ENCODE data around the gene SLC1A2.
A peak's percentile ranks its signal among the peaks of the same experiment; 100 is the strongest.

Gene SLC1A2

GRCh38 chr11:35347921-35348331, 71.4 kb downstream of the SLC1A2 start:
- Histone ChIP-seq H3K27me3 (ENCODE audit: control insufficient read depth, insufficient read depth, low read length) (peaks cover 22% of the 10 kb centered on the region), H3K4me1 (ENCODE audit: control insufficient read depth, insufficient read depth, low read length) (peaks cover 6% of the 10 kb centered on the region; the same call in 1 of the 2 replicates), H3K4me3 (ENCODE audit: low read depth, low read length) (no peak overlapping the region), H3K36me3 (ENCODE audit: control insufficient read depth, insufficient read depth, low read length) (no peaks in the 10 kb centered on the region), H3K9me3 (ENCODE audit: control insufficient read depth, insufficient read depth, low read length) (no peaks in the 10 kb centered on the region), H3K27ac (ENCODE audit: low read depth, low read length) (no peak overlapping the region), H3K9ac (ENCODE audit: low read depth, low read length) (no peak overlapping the region)

GRCh38 chr11:35347173-35347878, 72.0 kb downstream of the SLC1A2 start:
- Histone ChIP-seq H3K4me3 (ENCODE audit: low read depth, low read length) (no peak overlapping the region), H3K27me3 (ENCODE audit: control insufficient read depth, insufficient read depth, low read length) (peaks cover 22% of the 10 kb centered on the region), H3K4me1 (ENCODE audit: control insufficient read depth, insufficient read depth, low read length) (peaks cover 6% of the 10 kb centered on the region; the same call in 1 of the 2 replicates), H3K9me3 (ENCODE audit: control insufficient read depth, insufficient read depth, low read length) (no peaks in the 10 kb centered on the region), H3K9ac (ENCODE audit: low read depth, low read length) (no peak overlapping the region), H3K36me3 (ENCODE audit: control insufficient read depth, insufficient read depth, low read length) (no peaks in the 10 kb centered on the region), H3K27ac (ENCODE audit: low read depth, low read length) (no peak overlapping the region)

- Histone ChIP-seq H3K9me3 (ENCODE audit: control insufficient read depth, insufficient read depth, low read length) (no peaks in the 10 kb centered on the region), H3K4me3 (ENCODE audit: low read depth, low read length) (no peak overlapping the region), H3K9ac (ENCODE audit: low read depth, low read length) (no peak overlapping the region), H3K36me3 (ENCODE audit: control insufficient read depth, insufficient read depth, low read length) (no peaks in the 10 kb centered on the region), H3K4me1 (ENCODE audit: control insufficient read depth, insufficient read depth, low read length) (peaks cover 6% of the 10 kb centered on the region; the same call in 1 of the 2 replicates), H3K27me3 (ENCODE audit: control insufficient read depth, insufficient read depth, low read length) (peaks cover 22% of the 10 kb centered on the region), H3K27ac (ENCODE audit: low read depth, low read length) (no peak overlapping the region)
Observed at GRCh38 chr11:35346472-35347156, 72.7 kb downstream of the SLC1A2 start.

- no peaks in the 10 kb centered on the region for H3K9me3 ChIP-seq (ENCODE audit: control insufficient read depth, insufficient read depth, low read length)
- no peaks in the 10 kb centered on the region for H3K36me3 ChIP-seq (ENCODE audit: control insufficient read depth, insufficient read depth, low read length)
- H3K27me3 ChIP-seq (ENCODE audit: control insufficient read depth, insufficient read depth, low read length), result peaks cover 8% of the 10 kb centered on the region
- no peak overlapping the region for H3K4me3 ChIP-seq (ENCODE audit: low read depth, low read length)
- H3K27ac ChIP-seq (ENCODE audit: low read depth, low read length), result no peak overlapping the region
- H3K9ac ChIP-seq (ENCODE audit: low read depth, low read length), result no peak overlapping the region
- peaks cover 6% of the 10 kb centered on the region; the same call in 1 of the 2 replicates for H3K4me1 ChIP-seq (ENCODE audit: control insufficient read depth, insufficient read depth, low read length)
Observed at GRCh38 chr11:35344681-35345574, 74.4 kb downstream of the SLC1A2 start.

- H3K36me3 ChIP-seq (ENCODE audit: control insufficient read depth, insufficient read depth, low read length), result no peaks in the 10 kb centered on the region
- no peak overlapping the region for H3K27ac ChIP-seq (ENCODE audit: low read depth, low read length)
- H3K4me3 ChIP-seq (ENCODE audit: low read depth, low read length), result no peak overlapping the region
- no peaks in the 10 kb centered on the region for H3K27me3 ChIP-seq (ENCODE audit: control insufficient read depth, insufficient read depth, low read length)
- H3K9me3 ChIP-seq (ENCODE audit: control insufficient read depth, insufficient read depth, low read length), result no peaks in the 10 kb centered on the region
- no peak overlapping the region for H3K9ac ChIP-seq (ENCODE audit: low read depth, low read length)
- H3K4me1 ChIP-seq (ENCODE audit: control insufficient read depth, insufficient read depth, low read length), result peaks cover 6% of the 10 kb centered on the region; the same call in 1 of the 2 replicates
Observed at GRCh38 chr11:35343033-35343598, 76.2 kb downstream of the SLC1A2 start.

GRCh38 chr11:35340715-35341114, 78.6 kb downstream of the SLC1A2 start:
- no peaks in the 10 kb centered on the region for H3K9me3 ChIP-seq (ENCODE audit: control insufficient read depth, insufficient read depth, low read length)
- H3K4me1 ChIP-seq (ENCODE audit: control insufficient read depth, insufficient read depth, low read length), result peaks cover 6% of the 10 kb centered on the region; the same call in 1 of the 2 replicates

GRCh38 chr11:35340071-35340470, 79.3 kb downstream of the SLC1A2 start:
- Histone ChIP-seq H3K4me1 (ENCODE audit: control insufficient read depth, insufficient read depth, low read length) (peaks cover 6% of the 10 kb centered on the region; the same call in 1 of the 2 replicates), H3K36me3 (ENCODE audit: control insufficient read depth, insufficient read depth, low read length) (no peaks in the 10 kb centered on the region), H3K27me3 (ENCODE audit: control insufficient read depth, insufficient read depth, low read length) (no peaks in the 10 kb centered on the region), H3K9me3 (ENCODE audit: control insufficient read depth, insufficient read depth, low read length) (no peaks in the 10 kb centered on the region), H3K4me3 (ENCODE audit: low read depth, low read length) (no peak overlapping the region), H3K27ac (ENCODE audit: low read depth, low read length) (no peak overlapping the region), H3K9ac (ENCODE audit: low read depth, low read length) (no peak overlapping the region)

More at GRCh38 chr11:35340715-35341114, 78.6 kb downstream of the SLC1A2 start:
- H3K27me3 ChIP-seq (ENCODE audit: control insufficient read depth, insufficient read depth, low read length), result no peaks in the 10 kb centered on the region
- H3K9ac ChIP-seq (ENCODE audit: low read depth, low read length), result no peak overlapping the region
- no peak overlapping the region for H3K27ac ChIP-seq (ENCODE audit: low read depth, low read length)
- no peaks in the 10 kb centered on the region for H3K36me3 ChIP-seq (ENCODE audit: control insufficient read depth, insufficient read depth, low read length)
- H3K4me3 ChIP-seq (ENCODE audit: low read depth, low read length), result no peak overlapping the region

- no peak overlapping the region for H3K9ac ChIP-seq (ENCODE audit: low read depth, low read length)
- H3K4me1 ChIP-seq (ENCODE audit: control insufficient read depth, insufficient read depth, low read length), result no peaks in the 10 kb centered on the region
- no peaks in the 10 kb centered on the region for H3K9me3 ChIP-seq (ENCODE audit: control insufficient read depth, insufficient read depth, low read length)
- no peaks in the 10 kb centered on the region for H3K27me3 ChIP-seq (ENCODE audit: control insufficient read depth, insufficient read depth, low read length)
- no peak overlapping the region for H3K4me3 ChIP-seq (ENCODE audit: low read depth, low read length)
- no peaks in the 10 kb centered on the region for H3K36me3 ChIP-seq (ENCODE audit: control insufficient read depth, insufficient read depth, low read length)
- H3K27ac ChIP-seq (ENCODE audit: low read depth, low read length), result no peak overlapping the region
Observed at GRCh38 chr11:35338921-35339320, 80.4 kb downstream of the SLC1A2 start.

- Histone ChIP-seq H3K27ac (ENCODE audit: low read depth, low read length) (no peak overlapping the region), H3K27me3 (ENCODE audit: control insufficient read depth, insufficient read depth, low read length) (no peaks in the 10 kb centered on the region), H3K4me1 (ENCODE audit: control insufficient read depth, insufficient read depth, low read length) (no peaks in the 10 kb centered on the region), H3K4me3 (ENCODE audit: low read depth, low read length) (no peak overlapping the region), H3K36me3 (ENCODE audit: control insufficient read depth, insufficient read depth, low read length) (no peaks in the 10 kb centered on the region), H3K9me3 (ENCODE audit: control insufficient read depth, insufficient read depth, low read length) (no peaks in the 10 kb centered on the region), H3K9ac (ENCODE audit: low read depth, low read length) (no peak overlapping the region)
Observed at GRCh38 chr11:35337914-35338305, 81.4 kb downstream of the SLC1A2 start.

GRCh38 chr11:35337136-35337913, 82.0 kb downstream of the SLC1A2 start:
- Histone ChIP-seq H3K4me3 (ENCODE audit: low read depth, low read length) (no peak overlapping the region), H3K4me1 (ENCODE audit: control insufficient read depth, insufficient read depth, low read length) (no peaks in the 10 kb centered on the region), H3K9ac (ENCODE audit: low read depth, low read length) (no peak overlapping the region), H3K27ac (ENCODE audit: low read depth, low read length) (peak overlapping the region; percentile 74), H3K36me3 (ENCODE audit: control insufficient read depth, insufficient read depth, low read length) (no peaks in the 10 kb centered on the region), H3K27me3 (ENCODE audit: control insufficient read depth, insufficient read depth, low read length) (no peaks in the 10 kb centered on the region), H3K9me3 (ENCODE audit: control insufficient read depth, insufficient read depth, low read length) (no peaks in the 10 kb centered on the region)
